ENCODE data around the gene LSM6.

Gene LSM6

GRCh38 chr4:146237092-146237491, 61.6 kb downstream of the LSM6 start:
- no peaks in the 10 kb centered on the region for H3K36me3 ChIP-seq (ENCODE audit: insufficient read depth, low read length)
- no peak overlapping the region for H2AFZ ChIP-seq (ENCODE audit: low read length)
- no peak overlapping the region for H3K27ac ChIP-seq (ENCODE audit: low read depth, low read length, poor library complexity, severe bottlenecking)
- H3K4me2 ChIP-seq (ENCODE audit: low read length) = no peak overlapping the region
- 0 out of 2 replicates have a peak, but pooled peaks cover 3% of the 10 kb centered on the region for H3K27me3 ChIP-seq (ENCODE audit: insufficient read depth, low read length)
- no peak overlapping the region for H3K4me3 ChIP-seq (ENCODE audit: low read depth, low read length, poor library complexity, severe bottlenecking)
- no peaks in the 10 kb centered on the region for H4K20me1 ChIP-seq (ENCODE audit: insufficient read depth, low read length)
- no peaks in the 10 kb centered on the region for H3K79me2 ChIP-seq (ENCODE audit: insufficient read depth, low read length)
- H3F3A ChIP-seq (ENCODE audit: insufficient read depth, low read length) = no peaks in the 10 kb centered on the region
- H3K9ac ChIP-seq (ENCODE audit: low read length) = no peak overlapping the region
- no peak for TF ChIP-seq EZH2 (IDR thresholded peaks at IDR 0.05; ENCODE audit: borderline replicate concordance, low read length)
- no peak for TF ChIP-seq CTCF (IDR thresholded peaks at IDR 0.05; ENCODE audit: low read length)
- H3K9me2 ChIP-seq (ENCODE audit: low read depth, low read length) = no peaks in the 10 kb centered on the region
- no peaks in the 10 kb centered on the region for H3K9me3 ChIP-seq (ENCODE audit: low read length)
- peaks cover under 1% of the 10 kb centered on the region for H3K4me1 ChIP-seq (ENCODE audit: insufficient read depth, low read length, severe bottlenecking)

- Histone ChIP-seq H4K20me1 (ENCODE audit: insufficient read depth, low read length) (no peaks in the 10 kb centered on the region), H3K27me3 (ENCODE audit: insufficient read depth, low read length) (0 out of 2 replicates have a peak, but pooled peaks cover 3% of the 10 kb centered on the region), H3K9me3 (ENCODE audit: low read length) (no peaks in the 10 kb centered on the region), H3K79me2 (ENCODE audit: insufficient read depth, low read length) (no peaks in the 10 kb centered on the region), H3K9me2 (ENCODE audit: low read depth, low read length) (no peaks in the 10 kb centered on the region), H3K4me3 (ENCODE audit: low read depth, low read length, poor library complexity, severe bottlenecking) (no peak overlapping the region), H2AFZ (ENCODE audit: low read length) (no peak overlapping the region), H3K36me3 (ENCODE audit: insufficient read depth, low read length) (no peaks in the 10 kb centered on the region), H3K9ac (ENCODE audit: low read length) (no peak overlapping the region), H3K4me2 (ENCODE audit: low read length) (no peak overlapping the region), H3F3A (ENCODE audit: insufficient read depth, low read length) (no peaks in the 10 kb centered on the region), H3K27ac (ENCODE audit: low read depth, low read length, poor library complexity, severe bottlenecking) (no peak overlapping the region), H3K4me1 (ENCODE audit: insufficient read depth, low read length, severe bottlenecking) (peaks cover 5% of the 10 kb centered on the region)
- no peak for TF ChIP-seq CTCF (IDR thresholded peaks at IDR 0.05; ENCODE audit: low read length)
- no peak for TF ChIP-seq EZH2 (IDR thresholded peaks at IDR 0.05; ENCODE audit: borderline replicate concordance, low read length)
Measured at GRCh38 chr4:146238107-146238506, 62.6 kb downstream of the LSM6 start.
